Astrocyte of the spinal cord (primary cell): ENCODE measurements around the gene NCOA7.
"Not testable (repeated sequence)": the region's sequence is repeated elsewhere in the genome, so short reads cannot be mapped to it uniquely, and the experiment has no call there.

ENCODE experiments used
- DNase-seq: peaks from one replicate; pipeline ENCODE4 v3.0.0; 2011; ENCODE audit warnings: low read depth, low spot score
- H3K4me3 ChIP-seq: 2 replicates; pipeline ENCODE4 v1.5.1; 2011; ENCODE audit warnings: low read depth, mild to moderate bottlenecking, low read length, moderate library complexity
- CTCF ChIP-seq: IDR thresholded peaks from 2 replicates; pipeline ENCODE4 v1.5.1; 2012; ENCODE audit warnings: low read depth, mild to moderate bottlenecking, low read length, inconsistent platforms
- in situ Hi-C: cut with HindIII; loops from 2 replicates; pipeline ENCODE4 v1.10.0; 2017; ENCODE audit warnings: low sequenced_read_pairs

Gene NCOA7

GRCh38 chr6:125769147-125769783, 21.5 kb upstream of the NCOA7 start:
- TF ChIP-seq CTCF = no peak
- no peak overlapping the region for H3K4me3 ChIP-seq
- in situ Hi-C loops = loop anchor here (25.0 kb wide), 1 partner anchor 432 kb away; no protein-coding TSS in a partner anchor
- DNase-seq = no peak

GRCh38 chr6:125773387-125774341, 17.1 kb upstream of the NCOA7 start:
- no peak overlapping the region for H3K4me3 ChIP-seq
- in situ Hi-C loops = loop anchor here (25.0 kb wide), 1 partner anchor 436 kb away; no protein-coding TSS in a partner anchor
- no peak for TF ChIP-seq CTCF
- DNase-seq = no peak

GRCh38 chr6:125776107-125776826, 14.5 kb upstream of the NCOA7 start:
- H3K4me3 ChIP-seq, in situ Hi-C loops, DNase-seq: not testable (repeated sequence)

- peak; percentile 97 for DNase-seq
- in situ Hi-C loops = no loop called here
- TF ChIP-seq CTCF = peak; percentile 12
- H3K4me3 ChIP-seq = peak overlapping the region; percentile 64
Measured at GRCh38 chr6:125779924-125780539, 10.7 kb upstream of the NCOA7 start.

- peak; percentile 88 for DNase-seq
- in situ Hi-C loops = no loop called here
- H3K4me3 ChIP-seq = peak overlapping the region; percentile 64
- TF ChIP-seq CTCF = no peak
Measured at GRCh38 chr6:125780540-125781313, 10.0 kb upstream of the NCOA7 start.

- H3K4me3 ChIP-seq = peak overlapping the region; percentile 64
- TF ChIP-seq CTCF = no peak
- peak; percentile 77 for DNase-seq
- in situ Hi-C loops = no loop called here
Measured at GRCh38 chr6:125781314-125781868, 9.4 kb upstream of the NCOA7 start.
